Caco-2 (cell line): ENCODE measurements around the gene CEP120. TPM values are rescaled to one million over a fixed set of nuclear protein-coding genes. Genes with fewer than 3 reads are reported as not detected.

Experiments
- BruUV-seq: library from RNA; stranded (reverse); fragments of 400-500 nt; replicated peaks from 2 replicates; lab custom pipeline; 2021; lab: Mats Ljungman, UMichigan
- CTCF ChIA-PET: fragments of 300-600 bp; sonication (Branson Sonifier 250); formaldehyde crosslinking; loops from one replicate; lab custom pipeline; 2022; ENCODE audit warnings: antibody characterized with exemption; lab: Charles Lee
- POLR2A ChIA-PET: fragments of 300-600 bp; sonication (Branson Sonifier 250); formaldehyde crosslinking; loops from one replicate; lab custom pipeline; 2022; ENCODE audit warnings: antibody characterized with exemption; lab: Charles Lee
- DNase-seq, 2 experiments: peaks; one replicate each; pipeline versions ENCODE4 v3.0.0 to v3.0.0-alpha.2; 2020 to 2022
- H3K27me3 ChIP-seq: replicated peaks from 2 replicates; pipeline ENCODE4 v1.6.0; 2011; ENCODE audit warnings: low read length; ENCODE audit not compliant: control insufficient read depth, insufficient read depth
- H3K36me3 ChIP-seq: 2 replicates; pipeline ENCODE4 v1.5.1; 2011; ENCODE audit warnings: low read length; ENCODE audit not compliant: control insufficient read depth, insufficient read depth
- H3K4me1 ChIP-seq: fragments of 250-450 bp; sonication (Bioruptor Pico); 2 replicates; pipeline ENCODE4 v1.5.1; 2020; ENCODE audit warnings: mild to moderate bottlenecking
- H3K4me3 ChIP-seq: 2 replicates; pipeline ENCODE4 v1.5.1; 2011; ENCODE audit warnings: low read depth, mild to moderate bottlenecking, control low read depth, low read length
- H3K9me3 ChIP-seq: fragments of 250-450 bp; sonication (Bioruptor Pico); 2 replicates; pipeline ENCODE4 v1.5.1; 2020; ENCODE audit warnings: mild to moderate bottlenecking, moderate library complexity
- H3K27ac Mint-ChIP-seq: one replicate; pipeline ENCODE4 v1.8.0; 2022; ENCODE audit warnings: mixed read lengths; ENCODE audit not compliant: unreplicated experiment
- H3K27me3 Mint-ChIP-seq: one replicate; pipeline ENCODE4 v1.8.0; 2022; ENCODE audit warnings: mixed read lengths; ENCODE audit not compliant: insufficient read depth, unreplicated experiment
- H3K36me3 Mint-ChIP-seq: one replicate; pipeline ENCODE4 v1.8.0; 2022; ENCODE audit warnings: mild to moderate bottlenecking, mixed read lengths; ENCODE audit not compliant: insufficient read depth, unreplicated experiment
- H3K4me1 Mint-ChIP-seq: one replicate; pipeline ENCODE4 v1.8.0; 2022; ENCODE audit warnings: low read depth, mixed read lengths; ENCODE audit not compliant: unreplicated experiment
- H3K4me3 Mint-ChIP-seq: one replicate; pipeline ENCODE4 v1.8.0; 2022; ENCODE audit warnings: mild to moderate bottlenecking, moderate library complexity, mixed read lengths; ENCODE audit not compliant: unreplicated experiment
- H3K9me3 Mint-ChIP-seq: one replicate; pipeline ENCODE4 v1.8.0; 2022; ENCODE audit warnings: mixed read lengths; ENCODE audit not compliant: unreplicated experiment
- intact Hi-C: fragments of 100-400 bp; cut with micrococcal nuclease; formaldehyde crosslinking; loops from one replicate; pipeline ENCODE4 v1.10.0; 2022; ENCODE audit not compliant: unreplicated experiment
- total RNA-seq: library from RNA; stranded (reverse); gene quantifications from 2 replicates; pipeline ENCODE4 v1.2.3, GENCODE V29; 2022
- TF ChIP-seq, protein P1 (sequence below), 2 experiments: fragments of 200-600 bp in 1 of 2; IDR thresholded peaks; 1 replicate in 1 of 2; 2 replicates in 1 of 2; pipeline versions ENCODE4 v1.5.1 to v1.8.0; 2011 to 2022; ENCODE audit warnings: antibody characterized with exemption in 1 of 2, control low read depth in 1 of 2, inconsistent platforms in 1 of 2, low read depth in 1 of 2, low read length in 1 of 2, mild to moderate bottlenecking in 1 of 2, moderate library complexity in 1 of 2; ENCODE audit not compliant: insufficient read depth in 1 of 2, severe bottlenecking in 1 of 2, unreplicated experiment in 1 of 2

CEP120 gene
- total RNA-seq, 1 experiment from 2014 or later, result 25.8 TPM

DNA sequence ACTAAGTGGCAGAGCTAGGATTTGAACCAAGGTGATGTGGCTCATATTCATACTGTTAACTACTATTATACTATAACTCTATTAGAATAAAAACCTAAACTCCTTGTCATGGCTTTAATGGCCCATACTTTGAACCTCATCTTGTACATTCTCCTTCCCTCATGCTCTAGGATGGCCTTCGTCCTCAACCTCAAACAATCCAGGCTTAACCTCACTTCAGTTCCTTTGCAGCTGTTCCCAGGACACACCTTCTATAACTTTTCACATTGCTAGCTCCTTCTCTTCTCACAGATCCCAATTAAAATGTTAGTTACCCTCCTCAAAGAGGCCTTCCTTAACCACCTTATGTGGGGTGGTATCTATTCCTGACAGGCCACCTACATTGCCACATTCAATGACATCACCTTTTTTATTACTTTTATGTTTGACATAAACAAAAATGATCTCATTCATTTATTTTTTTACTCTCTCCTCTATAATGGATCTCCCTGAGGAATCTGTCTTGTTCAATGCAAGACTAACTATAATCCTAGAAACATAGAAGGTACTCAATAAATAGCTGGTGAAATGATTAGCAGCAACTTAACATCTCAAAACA lies 53.7 kb downstream of the CEP120 start:
- intact Hi-C loops, result loop anchor here (2.0 to 5.0 kb wide), 3 partner anchors 243 to 853 kb away; no protein-coding TSS in a partner anchor

DNA sequence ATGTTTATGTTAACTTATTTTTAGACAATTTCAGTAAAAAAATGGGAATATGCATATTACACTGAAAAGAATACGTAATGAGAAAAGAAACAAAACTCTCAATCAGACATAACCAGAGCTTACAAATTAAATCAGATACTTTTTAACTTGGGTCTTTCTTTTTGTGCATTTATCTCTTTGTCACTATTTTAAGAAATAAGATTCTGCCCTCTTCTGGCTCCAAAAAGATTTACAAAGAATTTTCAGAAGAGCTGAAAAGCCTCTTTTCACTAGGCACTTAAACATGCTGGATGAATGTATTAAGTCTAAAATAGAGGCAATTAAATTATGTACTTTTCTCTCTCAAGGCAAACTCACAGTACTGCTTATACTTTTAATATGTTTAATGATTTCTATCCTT lies 55.5 kb downstream of the CEP120 start:
- H3K9me3 ChIP-seq, result no peaks in the 10 kb centered on the region

More for the DNA sequence above, 53.7 kb downstream of the CEP120 start:
- Mint-ChIP-seq H3K27me3 (no peaks in the 10 kb centered on the region), H3K27ac (no peak overlapping the region), H3K9me3 (no peaks in the 10 kb centered on the region), H3K4me3 (no peak overlapping the region), H3K4me1 (no peaks in the 10 kb centered on the region), H3K36me3 (peaks cover 33% of the 10 kb centered on the region)
- TF ChIP-seq, protein P1, sequence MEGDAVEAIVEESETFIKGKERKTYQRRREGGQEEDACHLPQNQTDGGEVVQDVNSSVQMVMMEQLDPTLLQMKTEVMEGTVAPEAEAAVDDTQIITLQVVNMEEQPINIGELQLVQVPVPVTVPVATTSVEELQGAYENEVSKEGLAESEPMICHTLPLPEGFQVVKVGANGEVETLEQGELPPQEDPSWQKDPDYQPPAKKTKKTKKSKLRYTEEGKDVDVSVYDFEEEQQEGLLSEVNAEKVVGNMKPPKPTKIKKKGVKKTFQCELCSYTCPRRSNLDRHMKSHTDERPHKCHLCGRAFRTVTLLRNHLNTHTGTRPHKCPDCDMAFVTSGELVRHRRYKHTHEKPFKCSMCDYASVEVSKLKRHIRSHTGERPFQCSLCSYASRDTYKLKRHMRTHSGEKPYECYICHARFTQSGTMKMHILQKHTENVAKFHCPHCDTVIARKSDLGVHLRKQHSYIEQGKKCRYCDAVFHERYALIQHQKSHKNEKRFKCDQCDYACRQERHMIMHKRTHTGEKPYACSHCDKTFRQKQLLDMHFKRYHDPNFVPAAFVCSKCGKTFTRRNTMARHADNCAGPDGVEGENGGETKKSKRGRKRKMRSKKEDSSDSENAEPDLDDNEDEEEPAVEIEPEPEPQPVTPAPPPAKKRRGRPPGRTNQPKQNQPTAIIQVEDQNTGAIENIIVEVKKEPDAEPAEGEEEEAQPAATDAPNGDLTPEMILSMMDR (IDR thresholded peaks at IDR 0.05; ENCODE audit: insufficient read depth in 1 of 2, low read depth in 1 of 2, low read length in 1 of 2, severe bottlenecking in 1 of 2, unreplicated experiment in 1 of 2), result no peak
- POLR2A ChIA-PET, result no interaction called here
- Histone ChIP-seq H3K4me1 (no peaks in the 10 kb centered on the region), H3K27me3 (no peaks in the 10 kb centered on the region), H3K9me3 (no peaks in the 10 kb centered on the region), H3K36me3 (no peaks in the 10 kb centered on the region), H3K4me3 (no peak overlapping the region)
- CTCF ChIA-PET, result interaction anchor here (1.6 kb wide), 1 partner anchor 853 kb away, joined by 6 read pairs; no protein-coding TSS in a partner anchor
- DNase-seq, result no peak
- no TSS peak for BruUV-seq

DNA sequence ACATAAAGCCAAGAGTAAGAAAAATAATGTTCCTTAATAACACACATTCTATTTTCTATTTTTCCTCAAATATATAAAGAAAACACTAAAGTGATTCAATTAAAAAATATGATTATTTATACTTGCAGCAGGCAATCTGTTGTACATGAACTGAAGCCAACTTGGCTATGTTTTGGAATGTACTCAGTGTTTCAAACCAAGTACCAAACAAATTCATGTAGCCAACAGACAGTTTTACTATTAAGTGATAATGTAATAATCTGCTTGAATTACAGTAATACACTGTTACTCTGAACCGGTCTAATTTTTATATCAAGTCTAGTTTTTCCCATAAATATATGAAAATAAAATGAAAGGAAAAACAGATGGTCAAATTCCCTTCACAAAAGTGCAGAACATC lies 58.0 kb downstream of the CEP120 start:
- H3K4me3 Mint-ChIP-seq, result no peak overlapping the region
- intact Hi-C loops, result loop anchor here (5.0 kb wide), 2 partner anchors 247 to 468 kb away; no protein-coding TSS in a partner anchor
- DNase-seq, result no peak
- POLR2A ChIA-PET, result no interaction called here
- CTCF ChIA-PET, result no interaction called here
- Histone ChIP-seq H3K4me3 (no peak overlapping the region), H3K4me1 (no peaks in the 10 kb centered on the region), H3K27me3 (no peaks in the 10 kb centered on the region), H3K36me3 (no peaks in the 10 kb centered on the region; the same call in 1 of the 2 replicates), H3K9me3 (no peaks in the 10 kb centered on the region)
- peaks cover 15% of the 10 kb centered on the region for H3K36me3 Mint-ChIP-seq
- TF ChIP-seq, protein P1 (IDR thresholded peaks at IDR 0.05; ENCODE audit: insufficient read depth in 1 of 2, low read depth in 1 of 2, low read length in 1 of 2, severe bottlenecking in 1 of 2, unreplicated experiment in 1 of 2), result no peak
- H3K27ac Mint-ChIP-seq, result no peak overlapping the region
- H3K4me1 Mint-ChIP-seq, result no peaks in the 10 kb centered on the region
- no peaks in the 10 kb centered on the region for H3K27me3 Mint-ChIP-seq
- BruUV-seq, result no TSS peak
- H3K9me3 Mint-ChIP-seq, result no peaks in the 10 kb centered on the region

More for the DNA sequence above, 55.5 kb downstream of the CEP120 start:
- POLR2A ChIA-PET, result interaction anchor here (0.7 kb wide), 1 partner anchor 242 kb away, joined by 3 read pairs; no protein-coding TSS in a partner anchor
- intact Hi-C loops, result loop anchor here (1.0 to 5.0 kb wide), 4 partner anchors 245 to 867 kb away; no protein-coding TSS in a partner anchor
- no peaks in the 10 kb centered on the region for H3K27me3 Mint-ChIP-seq
- DNase-seq, result no peak
- no peak overlapping the region for H3K27ac Mint-ChIP-seq
- H3K4me1 Mint-ChIP-seq, result no peaks in the 10 kb centered on the region
- no peak overlapping the region for H3K4me3 ChIP-seq
- no peaks in the 10 kb centered on the region for H3K36me3 ChIP-seq
- no peaks in the 10 kb centered on the region for H3K27me3 ChIP-seq
- H3K4me3 Mint-ChIP-seq, result no peak overlapping the region
- peaks cover 21% of the 10 kb centered on the region for H3K36me3 Mint-ChIP-seq
- no peaks in the 10 kb centered on the region for H3K9me3 Mint-ChIP-seq
- TF ChIP-seq, protein P1 (IDR thresholded peaks at IDR 0.05; ENCODE audit: insufficient read depth in 1 of 2, low read depth in 1 of 2, low read length in 1 of 2, severe bottlenecking in 1 of 2, unreplicated experiment in 1 of 2), result peak in 1 of 2 experiments; percentile 25
- H3K4me1 ChIP-seq, result no peaks in the 10 kb centered on the region
- CTCF ChIA-PET, result interaction anchor here (0.7 kb wide), 1 partner anchor 865 kb away, joined by 6 read pairs; no protein-coding TSS in a partner anchor
- BruUV-seq, result no TSS peak
